Dedifferentiated amniotic fluid mesenchymal stem cell (primary cell): ENCODE measurements around the gene KCNK15.

ENCODE experiments used
- DNase-seq: peaks from one replicate; pipeline ENCODE4 v3.0.0-alpha.2; 2016; ENCODE audit errors: extremely low spot score

Gene KCNK15

GRCh38 chr20:44715499-44716308 is 30.0 kb upstream of the KCNK15 start:
- no peak for DNase-seq

DNA sequence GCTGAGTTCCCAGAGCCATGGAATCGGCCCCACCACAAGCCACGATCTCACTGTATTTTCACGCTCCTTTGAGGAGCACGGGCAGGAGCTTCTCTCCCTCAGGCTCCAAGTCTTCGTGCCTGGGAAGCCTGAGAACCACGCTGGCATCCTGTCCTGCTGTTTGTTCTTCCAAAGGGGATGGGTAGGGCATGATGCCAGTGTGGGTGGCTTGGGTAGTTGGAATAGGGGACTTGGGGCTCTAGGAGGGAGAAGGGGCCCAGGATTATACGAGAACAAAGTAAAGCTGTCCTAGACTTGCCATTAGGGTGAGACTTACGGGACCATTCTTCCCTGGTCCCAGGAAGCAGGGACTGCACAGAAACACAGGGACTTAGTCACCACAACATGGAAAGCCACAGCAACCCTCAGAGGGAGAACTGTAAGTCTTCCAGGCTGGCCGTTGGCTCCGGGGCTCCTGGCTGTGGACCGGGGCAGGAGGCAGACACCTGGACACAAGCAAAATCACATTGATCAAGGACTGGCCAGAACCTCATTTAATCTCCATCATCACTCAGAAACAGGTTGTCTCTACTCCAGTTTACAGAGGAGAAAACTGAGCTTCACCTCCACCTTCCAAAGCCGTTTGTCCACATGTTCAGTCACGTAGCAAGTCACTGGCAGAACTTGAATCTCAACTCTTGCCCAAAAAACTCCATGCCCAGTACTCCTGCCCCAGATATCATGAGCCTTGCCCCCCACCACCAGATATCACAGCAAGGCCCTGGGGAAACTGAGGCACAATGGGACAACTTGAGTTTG is 29.2 kb upstream of the KCNK15 start:
- no peak for DNase-seq

DNA sequence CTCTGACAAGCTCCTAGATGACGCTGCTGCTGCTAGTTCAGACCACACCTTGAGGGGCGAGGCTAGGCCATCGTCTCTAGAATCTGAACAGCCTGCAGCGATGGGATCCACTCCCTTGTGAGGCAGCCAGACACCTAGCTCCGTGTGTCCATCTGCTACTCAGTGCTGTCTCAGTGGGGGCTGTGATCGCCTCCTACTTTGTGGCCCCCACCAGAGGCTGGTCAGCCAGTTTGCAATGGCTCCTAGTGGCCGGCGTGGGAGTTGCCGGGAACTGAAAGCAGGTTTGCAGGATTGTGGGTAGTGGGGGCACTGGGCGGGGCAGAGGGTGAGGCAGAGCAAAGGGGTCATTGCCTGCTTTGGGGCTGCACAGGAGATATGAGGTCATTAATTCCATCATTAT is 27.7 kb upstream of the KCNK15 start:
- DNase-seq = no peak

- no peak for DNase-seq
Measured at GRCh38 chr20:44719841-44720240, 25.8 kb upstream of the KCNK15 start.

DNA sequence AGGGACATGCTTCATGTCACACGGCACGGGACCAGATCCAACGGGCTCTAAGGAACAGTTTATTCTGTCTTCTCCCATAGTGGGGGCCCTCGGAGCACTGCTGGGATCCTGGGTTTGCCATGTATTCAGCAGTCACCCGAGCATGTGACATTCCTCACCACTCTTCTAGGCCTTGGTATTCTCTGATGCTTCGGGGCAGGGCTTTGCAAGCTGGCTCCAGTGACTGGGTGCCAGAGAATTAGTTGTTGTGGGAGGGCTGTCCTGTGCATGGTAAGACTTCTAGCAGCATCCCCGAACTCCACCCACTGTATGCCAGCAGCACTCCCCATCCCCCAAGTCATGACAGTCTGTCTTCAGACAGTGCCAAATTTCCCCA is 25.1 kb upstream of the KCNK15 start:
- DNase-seq = peak; percentile 85

DNA sequence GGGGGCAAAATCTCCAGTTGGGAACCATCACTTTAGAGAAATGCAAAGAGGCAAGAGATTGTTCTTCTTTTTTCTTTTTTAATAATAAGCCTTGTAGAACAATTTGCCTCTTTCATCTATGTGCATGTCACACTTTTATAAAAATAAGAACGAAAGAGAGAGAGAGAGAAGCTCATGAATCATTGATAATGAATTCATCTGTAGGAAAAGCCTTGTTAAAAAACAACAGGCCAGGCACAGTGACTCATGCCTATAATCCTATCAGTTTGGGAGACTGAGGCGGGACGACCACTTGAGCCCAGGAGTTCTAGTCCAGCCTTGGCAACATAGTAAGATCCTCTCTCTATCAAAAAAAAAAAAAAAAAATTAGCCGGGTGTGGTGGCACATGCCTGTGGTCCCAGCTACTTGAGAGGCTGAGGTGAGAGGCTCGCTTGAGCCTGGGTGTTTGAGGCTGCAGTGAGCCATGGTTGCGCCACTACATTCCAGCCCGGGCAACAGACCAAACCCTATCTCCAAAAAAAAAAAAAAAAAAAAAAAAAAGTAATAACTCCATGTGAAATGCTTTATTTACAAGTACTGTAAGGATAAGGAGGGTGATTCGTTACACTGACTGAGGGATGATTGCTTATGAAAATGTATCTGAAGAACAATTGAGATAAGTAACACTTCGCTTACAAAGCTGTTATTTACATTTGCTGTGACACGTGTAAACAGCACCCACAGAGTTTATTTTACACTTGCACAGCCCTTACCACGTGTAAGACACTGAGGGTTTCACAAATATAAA is 24.5 kb upstream of the KCNK15 start:
- peak; percentile 85 for DNase-seq

DNA sequence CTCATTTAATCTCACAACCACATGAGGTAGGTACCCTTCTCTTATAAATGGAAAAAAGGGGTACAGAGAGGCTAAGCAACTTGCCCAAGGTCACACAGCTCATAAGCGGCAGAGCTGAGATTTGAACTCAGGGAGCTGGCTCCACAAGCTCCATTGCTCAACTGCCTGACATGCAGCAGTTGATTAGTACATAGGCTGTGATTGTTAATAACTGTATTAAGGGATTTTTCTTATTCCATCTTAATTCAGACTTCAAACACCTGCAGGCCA is 23.9 kb upstream of the KCNK15 start:
- no peak for DNase-seq

DNA sequence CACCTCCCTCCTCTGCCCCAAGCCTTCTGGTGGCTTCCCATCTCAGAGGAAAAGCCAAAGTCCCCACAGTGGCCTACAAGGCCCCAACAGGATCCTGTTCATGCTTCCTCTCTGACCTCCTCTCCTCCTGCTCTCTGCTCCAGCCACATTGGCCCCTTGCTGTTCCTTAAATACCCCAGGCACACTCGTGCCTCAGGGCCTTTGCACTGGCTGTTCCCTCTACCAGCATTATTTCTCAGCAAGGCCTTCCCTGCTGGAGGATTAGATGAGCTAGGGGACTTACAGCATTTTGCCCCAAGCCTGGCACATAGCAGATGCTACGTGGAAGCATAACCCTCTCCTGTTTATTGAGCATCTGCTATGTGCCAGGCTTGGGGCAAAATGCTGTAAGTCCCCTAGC is 22.7 kb upstream of the KCNK15 start:
- no peak for DNase-seq

DNA sequence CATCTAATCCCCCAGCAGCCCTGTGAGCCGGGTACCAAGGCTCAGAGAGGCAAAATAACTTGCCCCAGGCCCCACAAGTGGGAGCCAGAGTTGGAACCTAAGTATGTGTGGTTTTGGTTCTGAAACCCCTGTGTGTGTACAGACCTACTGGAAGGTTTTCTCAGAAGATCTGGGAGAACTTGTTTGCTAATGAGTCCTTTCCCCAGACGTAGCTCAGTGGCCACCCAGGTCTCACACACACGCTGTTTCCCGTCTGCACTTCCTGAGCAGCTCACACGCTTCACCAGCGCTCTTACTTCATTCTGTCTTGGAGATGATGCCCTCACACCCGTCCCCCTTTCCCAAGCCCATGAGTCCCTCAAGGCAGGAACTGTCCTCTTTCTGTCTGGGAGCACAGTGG is 22.3 kb upstream of the KCNK15 start:
- DNase-seq = no peak

DNA sequence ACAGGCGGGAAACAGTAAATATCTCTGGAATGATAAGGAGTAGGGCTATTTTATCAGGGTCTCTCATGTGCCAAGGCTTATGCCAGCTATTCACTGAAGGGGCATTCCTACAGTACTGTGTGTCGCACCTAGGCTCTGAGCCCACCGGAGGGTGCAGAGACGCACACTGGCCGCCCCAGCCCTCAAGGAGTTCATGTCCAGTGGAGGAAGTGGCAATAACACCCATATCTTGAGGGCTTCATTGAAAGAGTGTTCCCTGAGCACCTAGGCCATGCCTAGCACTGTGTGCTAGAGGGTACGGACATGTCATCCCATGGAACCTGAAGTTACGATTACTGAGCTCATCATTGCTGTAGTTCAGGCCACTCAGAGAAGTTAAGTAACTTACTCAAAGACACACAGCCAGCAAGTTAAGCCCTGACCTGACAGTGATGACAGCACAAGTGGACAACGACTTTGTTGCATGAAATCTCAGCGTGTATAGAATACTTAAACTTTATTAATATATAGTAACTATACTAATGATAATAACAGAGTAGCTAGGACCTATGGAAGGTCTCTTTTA is 21.8 kb upstream of the KCNK15 start:
- DNase-seq = no peak

DNA sequence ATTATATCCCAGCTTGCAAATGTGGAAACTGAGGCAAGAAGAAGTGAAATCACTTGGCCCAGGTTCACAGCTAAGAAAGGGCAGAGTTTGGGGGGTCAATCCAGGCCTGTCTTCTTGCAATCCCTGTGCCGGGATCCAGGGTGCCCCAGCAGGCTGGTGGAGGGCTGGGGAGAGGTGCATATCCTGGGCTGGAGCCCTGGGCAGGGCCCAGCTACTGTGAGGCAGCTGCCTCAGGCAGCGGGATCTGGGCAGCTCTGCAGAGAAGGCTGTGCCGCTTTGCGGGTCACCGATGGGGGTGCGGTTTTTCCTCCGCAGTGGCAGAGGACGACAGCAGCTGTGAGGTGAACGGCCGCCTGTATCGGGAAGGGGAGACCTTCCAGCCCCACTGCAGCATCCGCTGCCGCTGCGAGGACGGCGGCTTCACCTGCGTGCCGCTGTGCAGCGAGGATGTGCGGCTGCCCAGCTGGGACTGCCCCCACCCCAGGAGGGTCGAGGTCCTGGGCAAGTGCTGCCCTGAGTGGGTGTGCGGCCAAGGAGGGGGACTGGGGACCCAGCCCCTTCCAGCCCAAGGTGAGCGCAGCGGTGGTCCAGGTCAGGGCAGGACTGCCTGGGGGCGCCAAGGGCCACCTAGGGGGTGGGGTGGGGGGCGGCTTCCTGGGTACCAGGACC is 21.1 kb upstream of the KCNK15 start:
- DNase-seq = no peak

DNA sequence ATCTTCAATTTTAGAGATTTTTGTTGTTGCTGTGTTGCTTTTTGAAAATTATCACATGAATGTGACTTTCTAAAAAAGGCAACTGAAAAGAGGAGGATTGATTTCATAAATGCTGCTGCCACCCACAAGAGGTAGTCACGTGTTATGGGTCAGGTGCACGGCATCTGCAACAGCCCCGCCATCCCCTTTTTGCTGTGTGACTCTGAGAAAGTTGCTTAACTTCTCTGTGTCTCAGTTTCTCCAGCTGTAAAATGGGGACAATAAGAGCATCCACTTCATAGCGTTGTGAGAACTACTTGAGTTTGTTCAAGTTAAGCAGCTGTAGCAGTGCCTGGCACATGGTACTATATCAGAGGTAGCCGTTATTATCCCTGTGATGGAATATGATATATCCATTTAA is 19.8 kb upstream of the KCNK15 start:
- no peak for DNase-seq

GRCh38 chr20:44727039-44727438 is 18.6 kb upstream of the KCNK15 start:
- DNase-seq = no peak

- DNase-seq = no peak
Measured at GRCh38 chr20:44727651-44728050, 18.0 kb upstream of the KCNK15 start.

DNA sequence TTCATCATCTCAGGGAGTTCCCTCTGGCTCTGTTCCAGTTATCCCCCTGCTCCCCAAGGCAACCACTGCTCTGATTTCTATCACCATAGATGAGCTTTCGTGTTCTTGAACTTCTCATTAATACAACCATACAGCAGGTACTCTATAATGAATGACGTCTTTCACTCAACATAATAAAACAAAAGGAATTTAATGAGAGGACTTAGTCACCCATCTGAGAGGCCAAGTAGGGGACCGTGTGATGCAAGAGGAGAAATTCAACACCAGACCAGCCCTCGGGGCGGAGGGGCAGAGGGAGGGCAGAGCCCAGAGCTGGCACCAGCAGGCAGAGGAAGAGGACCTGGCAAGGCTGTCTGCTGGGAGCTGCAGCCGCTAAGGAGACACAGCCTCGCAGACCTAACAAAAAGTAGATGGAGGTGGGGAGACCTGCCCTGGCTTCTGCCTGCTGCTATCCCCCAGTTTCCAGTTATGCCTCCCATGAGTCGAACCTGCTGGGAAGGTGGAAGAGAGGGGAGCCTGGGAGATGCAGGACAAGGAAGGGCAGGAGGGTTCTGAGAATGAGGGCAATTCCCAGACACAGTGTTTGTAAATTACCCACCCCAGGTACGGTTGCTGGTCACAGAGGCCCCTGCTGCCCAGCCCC is 16.7 kb upstream of the KCNK15 start:
- peak; percentile 97 for DNase-seq

DNA sequence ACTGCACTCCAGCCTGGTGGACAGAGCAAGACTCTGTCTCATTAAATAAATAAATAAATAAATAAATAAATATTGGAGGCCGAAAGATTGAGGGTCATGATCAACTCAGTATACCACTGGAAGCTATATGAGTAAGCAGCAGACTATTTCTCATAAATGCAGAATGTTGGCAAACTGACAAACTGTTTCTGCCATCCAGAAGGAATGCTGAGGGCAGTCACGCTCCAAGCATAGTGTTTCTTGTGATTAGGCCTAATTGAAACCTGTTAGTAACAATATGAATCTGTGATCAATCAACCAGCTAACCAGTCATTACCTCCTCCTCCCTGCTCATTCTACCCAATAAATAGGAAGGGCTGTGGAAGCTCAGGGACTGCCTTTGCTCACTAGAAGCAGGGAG is 15.2 kb upstream of the KCNK15 start:
- DNase-seq = peak; percentile 96

GRCh38 chr20:44731657-44732056 is 14.0 kb upstream of the KCNK15 start:
- no peak for DNase-seq

- no peak for DNase-seq
Measured at GRCh38 chr20:44732327-44732726, 13.3 kb upstream of the KCNK15 start.

DNA sequence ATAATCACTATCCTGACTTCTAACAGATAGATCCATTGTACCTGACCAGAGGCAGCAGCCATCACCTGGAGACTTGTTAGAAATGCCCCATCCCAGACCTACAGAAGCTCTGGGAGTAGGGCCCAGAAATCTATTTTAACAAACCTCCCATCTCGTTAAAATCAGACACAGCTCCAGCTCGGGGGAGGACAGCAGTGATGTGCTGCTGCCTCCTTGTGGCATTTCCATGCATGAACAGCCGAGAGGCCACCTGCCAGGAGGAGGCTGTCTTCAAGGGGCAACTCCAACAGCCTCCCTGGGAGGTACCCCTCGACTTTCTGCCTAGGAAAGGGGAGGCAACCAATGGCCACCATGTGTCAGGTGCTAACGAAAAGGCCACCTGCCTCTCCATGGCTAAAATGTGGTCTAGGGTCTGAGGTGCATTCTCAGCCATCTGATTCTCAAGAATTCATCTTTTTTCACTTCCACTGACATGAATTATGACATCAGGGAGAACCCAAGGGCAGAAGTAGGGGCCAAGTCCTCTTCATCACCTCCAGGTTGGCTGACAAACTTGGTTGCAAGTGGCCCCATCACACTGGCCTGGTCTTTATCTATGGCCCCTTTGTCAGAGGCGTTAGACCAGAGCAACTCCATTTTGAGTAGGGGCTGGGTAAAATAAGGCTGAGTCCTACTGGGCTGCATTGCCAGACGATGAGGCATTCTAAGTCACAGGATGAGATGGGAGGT is 12.2 kb upstream of the KCNK15 start:
- peak; percentile 77 for DNase-seq

- DNase-seq = peak; percentile 93
Measured at GRCh38 chr20:44734938-44735337, 10.7 kb upstream of the KCNK15 start.

GRCh38 chr20:44735816-44736169 is 9.9 kb upstream of the KCNK15 start:
- DNase-seq = no peak
